Activated T-helper 2 cell treated with anti-CD3 and anti-CD28 coated beads, Interferon-gamma antibody, Interleukin-2, Interleukin-4, amounts not matched to agents 10 μg/mL and 5 μg/mL and 100 μg/mL, durations not matched to agents 14 hours and 24 hours and 36 hours (primary cell): ENCODE results near the gene CACNA1G. TPM values are rescaled to one million over a fixed set of nuclear protein-coding genes. Genes with fewer than 3 reads are reported as not detected.
A peak's percentile ranks its signal among the peaks of the same experiment; 100 is the strongest.

Source experiments
- DNase-seq: peaks from one replicate; pipeline ENCODE4 v3.0.0; 2021; ENCODE audit warnings: low spot score
- H3K27ac Mint-ChIP-seq: one replicate; pipeline ENCODE4 v1.8.0; 2021; ENCODE audit warnings: mixed read lengths
- H3K27me3 Mint-ChIP-seq: one replicate; pipeline ENCODE4 v1.8.0; 2021; ENCODE audit warnings: low read depth, mixed read lengths
- H3K36me3 Mint-ChIP-seq: one replicate; pipeline ENCODE4 v1.8.0; 2021; ENCODE audit warnings: low read depth, mixed read lengths
- H3K4me1 Mint-ChIP-seq: one replicate; pipeline ENCODE4 v1.8.0; 2021; ENCODE audit warnings: low read depth, mixed read lengths
- H3K4me3 Mint-ChIP-seq: one replicate; pipeline ENCODE4 v1.8.0; 2021; ENCODE audit warnings: low read depth, mild to moderate bottlenecking, moderate library complexity, mixed read lengths
- H3K9me3 Mint-ChIP-seq: one replicate; pipeline ENCODE4 v1.8.0; 2021; ENCODE audit warnings: mixed read lengths
- intact Hi-C: fragments of 100-400 bp; cut with micrococcal nuclease; formaldehyde crosslinking; loops from one replicate; pipeline ENCODE4 v1.15.1; 2023
- total RNA-seq: library from RNA; stranded (reverse); gene quantifications from 2 replicates; pipeline ENCODE4 v1.2.3, GENCODE V29; 2022

CACNA1G gene
- total RNA-seq, 1 donor from 2014 or later, result not detected

GRCh38 chr17:50659179-50659578, 98.7 kb downstream of the CACNA1G start:
- intact Hi-C loops, result no loop called here
- no peak overlapping the region for H3K27ac Mint-ChIP-seq
- H3K4me1 Mint-ChIP-seq, result peaks cover 18% of the 10 kb centered on the region

GRCh38 chr17:50660042-50660886, 99.7 kb downstream of the CACNA1G start:
- intact Hi-C loops, result no loop called here
- Mint-ChIP-seq H3K4me1 (peaks cover 18% of the 10 kb centered on the region), H3K27me3 (no peaks in the 10 kb centered on the region), H3K27ac (no peak overlapping the region), H3K9me3 (no peaks in the 10 kb centered on the region), H3K36me3 (no peaks in the 10 kb centered on the region), H3K4me3 (no peak overlapping the region)
- no peak for DNase-seq

More at GRCh38 chr17:50659179-50659578, 98.7 kb downstream of the CACNA1G start:
- Mint-ChIP-seq H3K4me3 (no peak overlapping the region), H3K9me3 (no peaks in the 10 kb centered on the region), H3K27me3 (no peaks in the 10 kb centered on the region), H3K36me3 (no peaks in the 10 kb centered on the region)
- no peak for DNase-seq

DNA sequence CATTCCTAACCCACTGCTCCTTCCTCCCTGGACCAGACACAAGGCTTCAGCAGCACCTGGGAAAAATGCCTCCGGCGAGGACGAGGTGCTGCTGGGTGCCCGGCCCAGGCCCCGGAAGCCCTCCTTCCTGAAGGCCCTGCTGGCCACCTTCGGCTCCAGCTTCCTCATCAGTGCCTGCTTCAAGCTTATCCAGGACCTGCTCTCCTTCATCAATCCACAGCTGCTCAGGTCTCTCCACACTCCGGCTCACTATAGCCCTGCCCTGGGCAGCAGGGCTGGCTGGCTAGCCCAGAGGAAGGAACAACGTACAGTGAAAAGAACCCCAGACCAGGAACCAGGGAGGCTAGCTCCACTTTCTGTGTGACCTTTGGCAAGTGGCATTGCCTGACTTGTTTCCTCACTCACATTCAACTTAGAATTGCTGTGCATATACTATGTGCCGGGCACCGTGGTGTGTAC, 100.4 kb downstream of the CACNA1G start:
- no peak overlapping the region for H3K4me3 Mint-ChIP-seq
- H3K4me1 Mint-ChIP-seq, result peaks cover 18% of the 10 kb centered on the region
- no peaks in the 10 kb centered on the region for H3K36me3 Mint-ChIP-seq
- no peak for DNase-seq
- no peaks in the 10 kb centered on the region for H3K9me3 Mint-ChIP-seq
- H3K27ac Mint-ChIP-seq, result no peak overlapping the region
- no peaks in the 10 kb centered on the region for H3K27me3 Mint-ChIP-seq
- intact Hi-C loops, result no loop called here

DNA sequence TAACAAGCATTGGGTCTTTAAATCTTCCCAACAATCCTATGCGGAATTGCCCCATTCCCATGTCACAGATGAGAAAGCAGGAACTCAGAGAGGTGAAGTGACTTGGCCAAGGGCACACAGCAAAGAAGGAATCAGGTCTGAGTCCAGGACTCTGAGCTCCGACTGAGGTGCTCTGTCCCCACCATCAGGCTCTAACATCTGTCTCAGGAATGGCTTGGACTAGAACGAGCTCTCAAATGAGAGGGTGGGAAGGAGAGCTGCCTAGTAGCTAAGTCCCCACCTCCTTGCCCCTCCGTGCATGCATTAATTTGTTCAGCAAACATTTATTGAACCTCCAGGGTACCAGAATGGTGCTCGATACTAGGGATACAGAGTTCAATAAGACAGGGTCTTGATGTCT, 100.8 kb downstream of the CACNA1G start:
- Mint-ChIP-seq H3K4me3 (no peak overlapping the region), H3K36me3 (no peaks in the 10 kb centered on the region), H3K4me1 (peaks cover 18% of the 10 kb centered on the region), H3K27ac (peak overlapping the region; percentile 91), H3K27me3 (peaks cover under 1% of the 10 kb centered on the region), H3K9me3 (no peaks in the 10 kb centered on the region)
- intact Hi-C loops, result no loop called here
- DNase-seq, result no peak

GRCh38 chr17:50661795-50662391, 101.4 kb downstream of the CACNA1G start:
- no peaks in the 10 kb centered on the region for H3K9me3 Mint-ChIP-seq
- peaks cover 18% of the 10 kb centered on the region for H3K4me1 Mint-ChIP-seq
- peak overlapping the region; percentile 91 for H3K27ac Mint-ChIP-seq
- no peak for DNase-seq
- H3K27me3 Mint-ChIP-seq, result peaks cover 2% of the 10 kb centered on the region
- intact Hi-C loops, result no loop called here
- H3K36me3 Mint-ChIP-seq, result no peaks in the 10 kb centered on the region
- peak overlapping the region; percentile 35 for H3K4me3 Mint-ChIP-seq

GRCh38 chr17:50662632-50663225, 102.2 kb downstream of the CACNA1G start:
- Mint-ChIP-seq H3K27ac (no peak overlapping the region), H3K9me3 (no peaks in the 10 kb centered on the region), H3K36me3 (no peaks in the 10 kb centered on the region), H3K4me3 (no peak overlapping the region), H3K27me3 (peaks cover 2% of the 10 kb centered on the region), H3K4me1 (peaks cover 18% of the 10 kb centered on the region)
- intact Hi-C loops, result no loop called here
- no peak for DNase-seq

- no peak overlapping the region for H3K4me3 Mint-ChIP-seq
- no peak for DNase-seq
- intact Hi-C loops, result no loop called here
- H3K27ac Mint-ChIP-seq, result no peak overlapping the region
- no peaks in the 10 kb centered on the region for H3K36me3 Mint-ChIP-seq
- peaks cover 18% of the 10 kb centered on the region for H3K4me1 Mint-ChIP-seq
- H3K9me3 Mint-ChIP-seq, result no peaks in the 10 kb centered on the region
- H3K27me3 Mint-ChIP-seq, result peaks cover 2% of the 10 kb centered on the region
These were observed 103.4 kb downstream of the CACNA1G start for GRCh38 chr17:50663812-50664374.

GRCh38 chr17:50664788-50665458, 104.4 kb downstream of the CACNA1G start:
- DNase-seq, result no peak
- Mint-ChIP-seq H3K9me3 (no peaks in the 10 kb centered on the region), H3K27ac (no peak overlapping the region), H3K4me1 (peaks cover 18% of the 10 kb centered on the region), H3K4me3 (no peak overlapping the region), H3K36me3 (no peaks in the 10 kb centered on the region), H3K27me3 (peaks cover 2% of the 10 kb centered on the region)
- intact Hi-C loops, result no loop called here

GRCh38 chr17:50665838-50666237, 105.3 kb downstream of the CACNA1G start:
- no peak overlapping the region for H3K27ac Mint-ChIP-seq
- H3K36me3 Mint-ChIP-seq, result no peaks in the 10 kb centered on the region
- H3K27me3 Mint-ChIP-seq, result peaks cover 2% of the 10 kb centered on the region
- intact Hi-C loops, result no loop called here
- no peak overlapping the region for H3K4me3 Mint-ChIP-seq
- H3K4me1 Mint-ChIP-seq, result peaks cover 13% of the 10 kb centered on the region
- DNase-seq, result no peak
- H3K9me3 Mint-ChIP-seq, result no peaks in the 10 kb centered on the region

DNA sequence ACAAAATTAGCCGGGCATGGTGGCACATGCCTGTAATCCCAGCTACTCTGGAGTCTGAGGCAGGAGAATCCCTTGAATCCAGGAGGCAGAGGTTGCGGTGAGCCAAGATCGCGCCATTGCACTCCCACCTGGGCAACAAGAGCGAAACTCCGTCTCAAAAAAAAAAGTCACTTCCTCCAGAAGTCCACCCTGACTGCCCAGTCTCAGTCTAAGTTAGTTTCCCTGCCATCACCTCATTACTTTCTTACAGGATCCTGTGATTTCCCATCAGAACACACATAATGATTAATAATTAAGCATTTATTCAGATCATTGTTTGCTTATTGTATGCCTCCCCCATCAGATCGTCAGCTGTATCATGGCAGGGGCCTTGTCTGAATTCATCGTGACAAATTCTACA, 105.8 kb downstream of the CACNA1G start:
- H3K4me3 Mint-ChIP-seq, result no peak overlapping the region
- H3K27ac Mint-ChIP-seq, result no peak overlapping the region
- intact Hi-C loops, result no loop called here
- peaks cover 2% of the 10 kb centered on the region for H3K27me3 Mint-ChIP-seq
- no peaks in the 10 kb centered on the region for H3K9me3 Mint-ChIP-seq
- no peaks in the 10 kb centered on the region for H3K36me3 Mint-ChIP-seq
- peaks cover 9% of the 10 kb centered on the region for H3K4me1 Mint-ChIP-seq
- DNase-seq, result no peak

DNA sequence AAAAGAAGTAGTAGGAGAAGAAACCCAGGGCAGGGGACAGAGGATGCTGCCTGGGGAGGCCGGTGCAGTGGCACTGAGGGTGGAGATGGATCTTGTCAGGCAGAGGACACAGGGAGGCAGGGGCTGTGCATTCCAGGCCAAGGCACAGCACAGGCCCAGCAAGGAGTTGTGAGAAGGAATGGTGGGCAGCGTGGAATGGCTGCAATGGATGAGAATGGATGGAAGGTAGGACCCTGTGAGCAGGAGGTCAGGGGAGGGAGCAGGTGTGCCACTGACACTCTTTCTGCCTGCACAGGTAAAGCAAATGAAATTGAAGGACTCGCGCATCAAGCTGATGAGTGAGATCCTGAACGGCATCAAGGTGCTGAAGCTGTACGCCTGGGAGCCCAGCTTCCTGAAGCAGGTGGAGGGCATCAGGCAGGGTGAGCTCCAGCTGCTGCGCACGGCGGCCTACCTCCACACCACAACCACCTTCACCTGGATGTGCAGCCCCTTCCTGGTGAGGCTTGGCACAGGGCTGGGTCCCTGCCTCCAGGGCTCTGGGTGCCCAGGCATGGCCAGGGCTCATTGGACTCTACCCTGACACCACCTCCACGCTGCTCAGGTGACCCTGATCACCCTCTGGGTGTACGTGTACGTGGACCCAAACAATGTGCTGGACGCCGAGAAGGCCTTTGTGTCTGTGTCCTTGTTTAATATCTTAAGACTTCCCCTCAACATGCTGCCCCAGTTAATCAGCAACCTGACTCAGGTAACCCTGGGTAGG, 106.9 kb downstream of the CACNA1G start:
- Mint-ChIP-seq H3K4me1 (no peaks in the 10 kb centered on the region), H3K36me3 (no peaks in the 10 kb centered on the region), H3K4me3 (no peak overlapping the region), H3K27me3 (peaks cover 2% of the 10 kb centered on the region), H3K27ac (no peak overlapping the region), H3K9me3 (no peaks in the 10 kb centered on the region)
- no peak for DNase-seq
- intact Hi-C loops, result no loop called here
